Type B pancreatic cell (in vitro differentiated cells): ENCODE measurements around the gene REXO4. TPM values are rescaled to one million over a fixed set of nuclear protein-coding genes. Genes with fewer than 3 reads are reported as not detected.
A peak's percentile ranks its signal among the peaks of the same experiment; 100 is the strongest.

Source experiments
- DNase-seq: peaks from one replicate; pipeline ENCODE4 v3.0.0; 2021; ENCODE audit warnings: mixed read lengths; ENCODE audit not compliant: unreplicated experiment; ENCODE audit errors: extremely low spot score
- H3K27ac Mint-ChIP-seq: 2 replicates; pipeline ENCODE4 v1.8.0; 2021; ENCODE audit warnings: mild to moderate bottlenecking, mixed read lengths
- H3K27me3 Mint-ChIP-seq: 2 replicates; pipeline ENCODE4 v1.8.0; 2021; ENCODE audit warnings: mixed read lengths
- H3K36me3 Mint-ChIP-seq: 2 replicates; pipeline ENCODE4 v1.8.0; 2021; ENCODE audit warnings: mixed read lengths
- H3K4me1 Mint-ChIP-seq: one replicate; pipeline ENCODE4 v1.8.0; 2021; ENCODE audit warnings: mixed read lengths; ENCODE audit not compliant: unreplicated experiment
- H3K4me3 Mint-ChIP-seq: 2 replicates; pipeline ENCODE4 v1.8.0; 2021; ENCODE audit warnings: mild to moderate bottlenecking, mixed read lengths
- H3K9me3 Mint-ChIP-seq: 2 replicates; pipeline ENCODE4 v1.8.0; 2021; ENCODE audit warnings: mixed read lengths
- CTCF ChIP-seq: fragments of 200-600 bp; sonication (generic); conservative IDR thresholded peaks from 2 replicates; pipeline ENCODE4 v1.5.0; 2021; ENCODE audit warnings: antibody characterized with exemption, mild to moderate bottlenecking
- total RNA-seq: library from RNA; stranded (reverse); gene quantifications from 2 replicates; pipeline ENCODE4 v1.2.1, GENCODE V29; 2021; ENCODE audit warnings: low replicate concordance

Gene REXO4
- total RNA-seq, 1 donor from 2014 or later = 26.5 TPM

GRCh38 chr9:133389562-133389961 is 28.2 kb downstream of the REXO4 start:
- no peaks in the 10 kb centered on the region for H3K4me1 Mint-ChIP-seq
- DNase-seq = no peak
- no peak overlapping the region for H3K27ac Mint-ChIP-seq
- no peak overlapping the region for H3K4me3 Mint-ChIP-seq
- no peaks in the 10 kb centered on the region for H3K27me3 Mint-ChIP-seq
- no peak for TF ChIP-seq CTCF
- H3K36me3 Mint-ChIP-seq = no peaks in the 10 kb centered on the region
- H3K9me3 Mint-ChIP-seq = no peaks in the 10 kb centered on the region

- DNase-seq = no peak
- Mint-ChIP-seq H3K27ac (no peak overlapping the region), H3K27me3 (no peaks in the 10 kb centered on the region), H3K36me3 (no peaks in the 10 kb centered on the region), H3K9me3 (no peaks in the 10 kb centered on the region), H3K4me3 (no peak overlapping the region), H3K4me1 (no peaks in the 10 kb centered on the region)
- TF ChIP-seq CTCF = no peak
Measured at GRCh38 chr9:133389025-133389557, 28.7 kb downstream of the REXO4 start.

DNA sequence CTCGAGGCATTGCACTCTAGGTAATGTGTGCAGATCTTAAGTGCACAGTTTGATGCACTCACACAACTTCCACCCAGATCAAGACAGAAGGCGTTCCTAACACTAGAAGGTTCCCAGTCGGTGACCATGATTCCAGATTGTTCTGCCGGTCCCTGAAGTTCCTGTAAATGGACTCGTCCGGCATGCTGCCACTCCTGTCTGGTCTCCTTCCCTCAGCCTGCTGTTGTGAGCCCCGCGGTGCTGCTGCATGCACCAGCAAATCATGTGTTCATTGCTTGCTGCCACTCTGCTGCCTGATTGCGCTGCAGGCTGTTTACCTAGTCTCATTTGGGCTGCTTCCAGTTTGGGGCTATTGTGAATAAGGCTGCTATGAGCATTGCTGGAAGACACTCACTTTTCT is 30.1 kb downstream of the REXO4 start:
- Mint-ChIP-seq H3K27me3 (no peaks in the 10 kb centered on the region), H3K36me3 (no peaks in the 10 kb centered on the region), H3K4me1 (no peaks in the 10 kb centered on the region), H3K27ac (peak overlapping the region; percentile 32), H3K9me3 (no peaks in the 10 kb centered on the region), H3K4me3 (no peak overlapping the region)
- DNase-seq = no peak
- no peak for TF ChIP-seq CTCF

GRCh38 chr9:133386338-133386737 is 31.5 kb downstream of the REXO4 start:
- H3K4me1 Mint-ChIP-seq = no peaks in the 10 kb centered on the region
- no peaks in the 10 kb centered on the region for H3K9me3 Mint-ChIP-seq
- H3K4me3 Mint-ChIP-seq = no peak overlapping the region
- no peak for DNase-seq
- TF ChIP-seq CTCF = no peak
- H3K27me3 Mint-ChIP-seq = no peaks in the 10 kb centered on the region
- no peaks in the 10 kb centered on the region for H3K36me3 Mint-ChIP-seq
- H3K27ac Mint-ChIP-seq = no peak overlapping the region

DNA sequence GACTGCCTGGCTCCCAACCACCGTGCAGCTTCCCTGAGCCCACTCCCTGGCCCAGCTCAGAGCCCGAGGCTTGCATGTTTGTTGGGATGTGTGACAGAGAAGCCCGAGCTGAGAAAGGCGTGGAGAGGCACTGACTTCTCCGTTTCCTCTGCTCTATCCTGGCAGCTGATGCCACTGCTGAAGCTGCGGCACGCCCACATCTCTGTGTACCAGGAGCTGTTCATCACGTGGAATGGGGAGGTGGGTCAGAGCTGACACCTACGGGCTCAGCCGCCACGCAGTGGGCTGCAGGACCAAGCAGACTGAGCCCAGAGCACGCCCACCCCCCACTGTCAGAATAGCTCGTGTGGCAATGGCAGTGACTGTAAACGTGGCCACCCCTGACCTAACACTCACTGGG is 32.4 kb downstream of the REXO4 start:
- H3K27ac Mint-ChIP-seq = no peak overlapping the region
- H3K4me3 Mint-ChIP-seq = no peak overlapping the region
- TF ChIP-seq CTCF = no peak
- H3K36me3 Mint-ChIP-seq = no peaks in the 10 kb centered on the region
- no peaks in the 10 kb centered on the region for H3K9me3 Mint-ChIP-seq
- no peaks in the 10 kb centered on the region for H3K4me1 Mint-ChIP-seq
- no peak for DNase-seq
- no peaks in the 10 kb centered on the region for H3K27me3 Mint-ChIP-seq
